Islet of Langerhans (tissue), 1 donor: ENCODE data around the gene C21orf58.
"Not testable (repeated sequence)": the region's sequence is repeated elsewhere in the genome, so short reads cannot be mapped to it uniquely, and the experiment has no call there.

Experiments
- FAIRE-seq: peaks from one replicate; lab custom pipeline; 2011; peaks lifted over from hg19 to GRCh38; lab: Jason Lieb, UNC

C21orf58 gene

DNA sequence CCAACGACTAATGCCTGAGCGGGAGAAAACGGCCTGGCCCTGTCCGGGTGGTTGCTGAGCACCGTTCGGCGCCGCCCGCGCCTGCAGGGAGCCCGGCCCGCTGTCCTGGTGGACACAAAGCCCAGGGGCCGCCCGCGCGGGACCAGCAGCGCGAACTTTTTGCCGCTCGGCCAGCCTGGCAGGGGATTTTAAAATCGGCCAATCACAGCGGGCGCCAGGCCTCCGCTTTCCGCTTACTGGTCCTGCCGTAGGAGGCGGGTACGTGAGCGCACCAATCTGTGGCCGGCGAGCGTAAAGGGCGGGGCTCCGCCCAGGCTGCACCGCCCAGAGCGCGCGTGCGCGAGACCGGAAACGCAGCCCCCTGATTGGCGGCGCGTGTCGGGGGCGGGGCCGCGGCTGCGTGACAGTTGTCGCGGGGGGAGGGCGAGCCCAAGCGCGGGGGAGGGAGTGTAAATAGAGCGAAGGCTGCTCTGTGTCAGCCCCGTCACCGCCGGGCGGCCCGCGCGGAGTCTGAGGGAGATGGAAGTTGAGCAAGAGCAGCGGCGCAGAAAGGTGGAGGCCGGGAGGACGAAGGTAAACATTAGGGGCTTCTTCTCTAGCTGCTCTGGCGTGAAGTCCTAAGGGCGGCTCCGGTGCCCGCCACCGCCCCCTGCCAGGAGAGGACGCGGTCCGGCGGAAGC, at the start of gene C21orf58, which contains the start of gene PCNT:
Gene C21orf58, minus strand, starts transcription at position 161 of the 680 bp plus-strand sequence. CDS start 1,132 bp downstream, outside the sequence.
Gene PCNT, plus strand, starts transcription at position 447 of the 680 bp plus-strand sequence. Its CDS starts 73 bp downstream, at position 520.
- FAIRE-seq, result peak; percentile 55

GRCh38 chr21:46372947-46373346, 49.3 kb upstream of the C21orf58 start:
- FAIRE-seq, result not testable (repeated sequence)

GRCh38 chr21:46372014-46372485, 48.4 kb upstream of the C21orf58 start:
- FAIRE-seq, result no peak

DNA sequence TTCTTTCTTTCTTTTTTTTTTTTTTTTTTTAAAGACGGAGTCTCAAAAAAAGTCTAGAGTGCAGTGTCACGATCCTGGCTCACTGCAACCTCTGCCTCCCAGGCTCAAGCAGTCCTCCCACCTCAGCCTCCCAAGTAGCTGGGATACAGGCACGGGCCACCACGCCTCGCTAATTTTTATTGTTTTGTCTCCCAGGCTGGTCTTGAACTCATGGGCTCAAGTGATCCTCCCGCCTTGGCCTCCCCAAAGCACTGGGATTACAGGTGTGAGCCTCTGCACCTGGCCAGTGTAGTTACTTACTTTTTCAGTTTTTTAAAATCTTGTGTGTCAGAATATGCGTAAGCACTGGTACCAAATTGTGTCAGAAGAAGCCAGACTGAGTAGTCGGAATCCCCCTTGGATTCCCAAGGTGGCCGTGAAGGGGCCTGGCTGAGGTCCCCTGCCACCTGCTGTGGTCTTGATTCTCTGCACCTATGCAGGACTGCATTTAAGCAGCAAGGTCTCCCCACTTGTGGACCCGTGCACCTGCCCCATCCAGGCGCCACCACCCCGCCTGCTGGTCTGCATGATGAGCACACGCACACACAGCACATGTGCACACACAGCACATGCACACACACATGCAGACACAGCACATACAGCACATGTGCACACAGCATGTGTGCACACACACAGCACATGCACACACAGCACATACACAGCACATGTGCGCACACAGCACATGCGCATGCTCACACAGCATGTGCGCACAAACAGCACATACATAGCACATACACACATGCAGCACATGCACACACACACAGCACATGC, 47.7 kb upstream of the C21orf58 start:
- FAIRE-seq, result no peak

- FAIRE-seq, result no peak
These were observed 46.0 kb upstream of the C21orf58 start for GRCh38 chr21:46369520-46370235.

- FAIRE-seq, result no peak
These were observed 45.0 kb upstream of the C21orf58 start for GRCh38 chr21:46368533-46369285.

DNA sequence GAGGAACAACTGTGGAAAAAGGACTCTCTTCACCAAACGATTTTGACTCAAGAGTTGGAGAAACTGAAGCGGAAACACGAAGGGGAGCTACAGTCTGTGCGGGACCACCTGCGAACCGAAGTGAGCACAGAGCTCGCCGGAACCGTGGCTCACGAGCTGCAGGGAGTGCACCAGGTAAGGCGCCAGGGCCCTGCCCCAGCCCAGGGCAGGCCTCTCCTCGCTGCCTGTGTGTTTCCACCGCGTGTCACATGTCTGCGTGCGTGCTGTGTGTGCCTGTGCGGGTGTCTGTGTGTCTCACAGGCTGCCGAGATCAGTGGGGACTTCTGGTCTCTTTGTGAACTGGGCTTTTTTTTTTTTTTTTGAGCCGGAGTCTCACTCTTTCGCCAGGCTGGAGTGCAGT, 43.3 kb upstream of the C21orf58 start:
- no peak for FAIRE-seq

- FAIRE-seq, result no peak
These were observed 42.9 kb upstream of the C21orf58 start for GRCh38 chr21:46366561-46366960.

DNA sequence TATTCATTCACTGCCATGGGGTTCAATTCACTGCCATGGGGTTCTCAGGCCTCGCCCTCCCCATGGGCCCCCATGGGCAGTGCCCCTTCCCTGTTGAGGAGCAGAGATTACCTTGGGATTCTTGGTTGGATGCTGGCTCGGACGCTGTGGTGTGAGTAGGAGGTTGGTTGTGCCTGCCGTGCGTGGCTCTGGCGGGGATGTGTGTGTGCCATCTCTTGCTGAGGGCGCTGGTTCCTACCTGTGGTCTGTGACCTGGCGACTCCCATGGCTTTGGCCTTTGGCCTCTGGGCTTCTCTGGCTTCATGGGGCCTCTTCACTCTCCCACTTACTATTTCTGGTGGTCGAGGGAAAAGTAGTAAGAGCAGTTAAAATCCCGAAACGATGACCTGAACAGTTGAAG, 42.4 kb upstream of the C21orf58 start:
- FAIRE-seq, result no peak

GRCh38 chr21:46363698-46364097, 40.0 kb upstream of the C21orf58 start:
- no peak for FAIRE-seq

DNA sequence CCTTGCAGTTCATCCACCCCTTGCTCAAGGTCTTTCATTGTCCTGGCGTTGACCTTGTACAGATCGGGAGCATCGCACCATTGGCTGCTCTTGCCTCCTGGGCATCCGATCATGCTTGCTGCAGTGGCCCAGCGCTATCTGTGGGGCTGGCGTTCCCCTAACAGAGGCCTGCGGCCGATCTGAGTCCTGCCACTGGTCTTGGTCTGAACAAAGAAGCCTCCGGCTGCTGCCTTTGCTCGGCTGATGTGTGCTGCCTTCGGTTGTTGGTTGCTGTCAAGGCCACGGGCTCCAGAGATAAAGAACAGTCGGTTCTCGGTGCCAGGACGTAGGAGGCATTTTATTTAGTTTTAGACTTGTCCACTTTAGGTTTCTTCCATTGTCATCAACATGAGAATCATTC, 39.3 kb upstream of the C21orf58 start:
- no peak for FAIRE-seq

- no peak for FAIRE-seq
These were observed 38.3 kb upstream of the C21orf58 start for GRCh38 chr21:46361935-46362334.

DNA sequence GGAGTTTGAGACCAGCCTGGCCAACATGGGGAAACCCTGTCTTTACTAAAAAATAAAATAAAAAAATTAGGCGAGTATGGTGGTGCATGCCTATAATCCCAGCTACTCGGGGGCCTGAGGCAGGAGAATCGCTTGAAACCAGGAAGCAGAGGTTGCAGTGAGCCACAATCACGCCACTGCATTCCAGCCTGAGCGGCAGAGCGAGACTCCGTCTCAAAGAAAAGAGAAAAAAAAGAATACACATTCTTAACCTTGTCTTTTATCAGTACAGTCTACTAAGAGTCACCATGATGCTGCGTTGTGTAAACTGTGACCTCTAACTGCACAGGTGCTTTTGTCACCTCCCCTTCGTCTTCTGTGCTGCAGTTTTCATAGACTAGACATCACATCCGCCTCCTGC, 37.5 kb upstream of the C21orf58 start:
- FAIRE-seq, result no peak

DNA sequence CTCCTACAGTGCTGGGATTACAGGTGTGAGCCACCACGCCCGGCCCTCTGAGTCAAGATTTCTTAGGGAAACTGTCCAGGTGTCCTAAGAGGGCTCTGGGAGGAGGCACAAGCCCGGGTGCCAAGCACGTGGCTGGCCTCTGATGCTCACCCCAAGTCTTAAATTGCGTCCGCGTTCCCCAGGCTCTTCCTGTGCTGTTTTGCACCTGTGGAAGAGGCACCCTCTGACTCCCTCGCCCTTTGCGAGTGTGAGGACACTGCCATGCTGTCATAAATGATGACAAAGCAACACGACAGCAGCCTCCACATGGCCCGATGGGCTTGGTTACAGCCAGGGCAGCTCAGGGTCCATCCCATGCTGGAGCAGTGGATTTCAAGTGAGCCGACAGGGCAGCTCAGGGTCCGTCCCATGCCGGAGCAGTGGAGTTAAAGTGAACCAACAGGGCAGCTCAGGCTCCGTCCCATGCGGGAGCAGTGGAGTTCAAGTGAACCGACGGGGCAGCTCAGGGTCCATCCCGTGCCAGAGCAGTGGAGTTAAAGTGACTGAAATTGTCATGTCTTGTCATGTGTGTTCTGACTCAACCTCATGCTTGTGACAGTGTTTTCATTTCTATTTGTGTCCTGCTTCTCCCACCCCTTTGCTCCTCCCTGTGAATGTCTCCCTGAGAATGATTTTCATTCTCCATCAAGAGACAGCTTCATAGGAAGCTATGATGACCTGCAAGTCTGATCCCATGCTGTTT, 34.2 kb upstream of the C21orf58 start:
- FAIRE-seq, result no peak

GRCh38 chr21:46357335-46357604, 33.6 kb upstream of the C21orf58 start:
- FAIRE-seq, result no peak

GRCh38 chr21:46356494-46357334, 33.0 kb upstream of the C21orf58 start:
- no peak for FAIRE-seq

GRCh38 chr21:46356005-46356338, 32.3 kb upstream of the C21orf58 start:
- no peak for FAIRE-seq

DNA sequence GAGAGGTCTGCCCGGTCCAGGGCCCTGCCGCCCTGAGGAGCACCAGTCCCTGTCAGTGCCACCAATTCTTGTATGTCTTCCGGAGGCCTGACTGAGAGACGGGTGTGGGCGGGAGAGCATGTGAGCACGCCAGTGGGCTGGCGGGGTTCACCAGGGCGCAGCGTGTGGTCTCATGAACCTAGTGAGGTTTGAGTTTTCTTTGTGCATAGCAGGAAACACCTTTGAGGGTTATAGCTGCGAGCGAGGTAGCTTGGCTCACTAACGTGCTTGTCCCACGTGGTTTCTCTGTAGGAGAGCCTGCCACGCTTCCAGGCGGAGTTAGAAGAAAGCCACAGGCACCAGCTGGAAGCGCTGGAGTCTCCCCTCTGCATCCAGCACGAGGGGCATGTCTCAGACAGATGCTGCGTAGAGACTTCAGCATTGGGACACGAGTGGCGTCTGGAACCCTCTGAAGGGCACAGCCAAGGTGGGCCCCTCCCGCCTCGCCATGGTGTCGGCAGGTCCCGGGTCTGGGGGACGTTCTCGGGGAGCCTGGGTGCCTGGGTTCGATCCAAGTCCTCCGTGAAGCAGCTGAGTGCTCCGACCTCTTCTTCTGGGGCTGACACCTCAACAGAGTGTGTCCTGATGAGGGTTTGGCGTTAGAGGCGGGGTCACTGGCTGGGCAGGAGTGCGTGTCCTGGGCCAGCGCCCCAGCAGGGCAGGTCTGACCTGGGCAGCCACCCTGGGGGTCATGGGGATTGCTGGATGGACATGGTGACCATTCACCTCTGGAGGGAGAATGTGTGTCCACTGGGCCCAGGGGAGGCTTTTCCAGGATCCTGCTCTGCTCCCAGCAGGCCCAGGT, 31.7 kb upstream of the C21orf58 start:
- no peak for FAIRE-seq

DNA sequence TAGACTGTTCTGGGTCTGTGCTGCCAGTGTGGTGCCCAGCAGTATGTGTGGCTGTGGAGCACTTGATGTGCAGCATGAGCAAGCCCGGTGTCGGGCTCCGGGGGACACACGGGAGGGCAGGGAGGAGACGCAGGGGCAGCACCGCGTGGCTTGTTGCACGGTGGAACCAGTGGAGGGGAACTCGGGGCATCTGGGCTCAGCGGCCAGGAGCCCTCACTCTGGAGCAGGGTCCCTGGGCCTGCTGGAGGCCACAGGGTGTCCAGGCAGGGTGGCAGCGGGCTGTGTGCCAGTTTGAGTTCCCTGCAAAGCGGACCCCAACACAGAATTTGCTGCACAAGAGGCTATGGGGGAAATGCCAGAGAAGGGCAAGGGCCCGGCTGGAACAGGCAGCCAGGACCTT, 30.8 kb upstream of the C21orf58 start:
- no peak for FAIRE-seq

DNA sequence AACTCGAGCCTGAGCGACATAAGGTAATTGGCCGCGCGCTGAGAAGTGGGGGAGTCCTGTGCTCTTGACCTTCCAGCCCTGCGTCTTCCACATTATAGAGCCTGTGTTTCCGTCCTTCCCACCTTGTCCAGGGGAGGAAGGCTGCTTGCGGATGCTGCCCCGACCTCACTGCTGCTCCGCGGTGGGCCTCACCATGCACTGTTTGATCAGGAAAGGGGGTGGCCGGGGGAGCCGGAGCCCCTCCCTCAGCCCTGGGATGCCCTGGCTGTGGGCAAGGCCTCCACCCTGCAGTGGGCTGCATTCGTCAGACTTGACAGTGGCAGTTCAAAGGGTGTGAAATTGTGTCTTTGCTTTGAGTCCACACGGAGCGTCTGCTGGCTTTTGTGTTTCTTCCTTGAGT, 30.4 kb upstream of the C21orf58 start:
- FAIRE-seq, result no peak
